Left cardiac atrium (tissue), 4 donors: Measurements from ENCODE around the gene HSBP1L1. TPM values are rescaled to one million over a fixed set of nuclear protein-coding genes. Genes with fewer than 3 reads are reported as not detected.
"Not testable (repeated sequence)": the region's sequence is repeated elsewhere in the genome, so short reads cannot be mapped to it uniquely, and the experiment has no call there.

Source experiments
- ATAC-seq, 2 donors: fragments of 200-7000 bp; cut with Tn5 transposase; one replicate each; pipeline ENCODE4 v1.9.1; 2020; ENCODE audit warnings: mild to moderate bottlenecking in 2 of 2, moderate library complexity in 2 of 2
- DNase-seq: peaks from one replicate; pipeline ENCODE4 v3.0.0-alpha.2; 2020
- intact Hi-C, 2 donors: fragments of 100-400 bp; cut with DNase I; formaldehyde crosslinking; loops; one replicate each; pipeline versions ENCODE4 v1.14.1 to v1.15.1; 2022 to 2023
- total RNA-seq, 2 donors: library from RNA; stranded (reverse); fragmentation: NEBNext Ultra II Directional; extraction: Animal tissue kit (Norgen Biotek cat#: 25700); gene quantifications; one replicate each; pipeline ENCODE4 v1.2.1, GENCODE V29; 2021
- donor health status: DM: no; HTN: yes; CAD: no.
- donor health status: DM: no; HTN: yes; CAD: no; lungs with severe emphysema.
- donor health status: DM: yes; HTN: yes; CAD: no.
- donor health status: Dilated cardiomyopathy.

The HSBP1L1 gene
- total RNA-seq, 2 donors from 2014 or later, result 9.4 TPM

DNA sequence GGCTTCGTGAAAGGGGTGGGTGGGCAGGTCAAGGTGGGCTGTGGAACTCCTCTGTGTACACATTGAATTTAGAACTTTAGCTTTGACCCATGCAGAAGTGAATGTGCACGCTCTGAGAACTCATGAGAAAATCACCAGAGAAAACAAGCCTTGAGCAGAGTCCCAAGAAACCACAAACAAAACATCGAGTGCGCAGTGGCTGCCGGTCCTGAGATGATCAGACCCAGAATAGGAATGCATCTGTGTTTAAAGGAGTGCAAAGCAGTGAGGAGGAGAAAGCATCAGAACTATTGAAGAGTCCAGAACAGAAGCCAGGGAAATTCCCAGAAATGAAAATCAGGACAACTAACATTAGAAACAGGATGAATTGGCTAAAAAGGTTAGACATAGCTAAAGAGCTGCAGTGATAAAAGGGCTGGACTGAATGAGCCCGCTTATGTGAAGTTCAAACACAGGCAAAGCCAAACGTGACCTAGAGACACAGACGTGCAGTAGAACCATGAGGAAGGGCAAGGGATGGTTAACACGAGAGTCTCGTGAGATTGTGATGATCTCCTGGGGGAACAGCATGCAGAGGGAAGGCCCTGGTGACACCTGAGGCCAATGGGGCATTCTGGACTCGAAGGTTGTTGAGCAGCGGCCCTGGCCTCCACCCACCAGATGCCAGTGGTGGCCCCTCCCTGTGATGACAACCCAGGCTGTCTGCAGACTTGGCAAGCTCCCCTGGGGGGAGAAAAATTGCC is 40.3 kb downstream of the HSBP1L1 start:
- ATAC-seq, result no peak
- intact Hi-C loops, result no loop called here

DNA sequence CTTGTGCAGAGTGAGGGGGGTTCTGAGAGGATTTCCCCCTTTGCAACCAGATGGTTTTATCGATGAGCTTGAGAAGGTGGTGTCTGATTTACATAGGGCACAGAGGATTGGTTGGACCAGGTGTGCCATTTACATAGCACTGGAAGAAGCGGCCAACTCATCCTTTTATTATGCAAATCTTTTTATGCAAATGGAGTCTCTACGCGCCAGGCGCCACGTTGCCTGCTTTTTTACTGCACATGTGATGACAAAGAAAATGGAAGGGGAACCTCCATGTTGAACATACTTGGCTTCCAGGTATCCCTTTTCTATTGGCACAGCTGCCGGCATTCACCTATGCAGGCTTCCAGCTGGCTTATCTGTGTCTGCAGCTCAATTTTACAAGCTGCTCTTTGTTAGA is 42.3 kb downstream of the HSBP1L1 start:
- DNase-seq (no peak), ATAC-seq (no peak)
- intact Hi-C loops, result no loop called here

More for the DNA sequence above, 40.3 kb downstream of the HSBP1L1 start:
- DNase-seq, result no peak

DNA sequence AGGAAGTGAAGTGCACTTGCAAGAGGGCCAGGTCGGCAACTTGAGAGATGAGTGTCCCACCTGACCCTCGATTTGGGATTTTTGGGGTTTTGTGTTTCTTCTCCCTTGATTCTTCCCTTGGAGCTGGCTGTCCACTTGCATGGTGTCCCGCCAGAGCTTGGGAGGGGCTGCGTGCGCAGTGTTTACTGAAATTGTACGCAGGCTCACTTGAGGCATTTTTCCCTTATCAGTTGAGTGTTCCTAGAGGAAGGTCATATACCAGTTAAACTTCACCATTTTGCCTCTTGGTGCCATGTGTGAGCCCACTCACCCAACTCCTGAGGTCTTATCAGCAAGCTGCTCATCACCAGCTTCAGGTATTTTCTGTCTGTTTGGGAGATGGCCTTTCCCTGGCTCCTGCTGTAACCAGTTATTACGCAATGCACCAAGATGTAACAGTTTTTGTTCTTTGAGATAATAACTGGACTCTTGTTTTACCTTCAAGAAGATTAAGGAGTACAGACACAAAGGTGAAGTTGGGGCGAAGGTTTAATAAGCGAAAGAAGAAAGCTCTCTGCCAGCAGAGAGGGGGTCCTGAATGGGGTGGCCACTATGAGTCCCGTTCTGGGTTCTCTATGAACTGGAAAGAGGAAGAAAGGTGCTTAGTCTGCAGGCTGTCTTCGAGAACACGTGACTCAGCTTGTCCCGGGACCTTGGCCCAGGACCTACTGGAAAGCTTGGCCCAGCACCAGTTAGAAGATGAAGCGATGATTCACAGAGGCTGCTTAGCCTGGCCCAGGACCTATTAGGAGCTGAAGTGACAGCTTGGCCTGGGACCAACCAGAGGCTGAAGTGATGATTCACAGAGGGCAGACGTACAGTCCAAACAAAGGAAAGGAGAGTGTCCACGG is 45.5 kb downstream of the HSBP1L1 start:
- peak; percentile 83 for DNase-seq
- ATAC-seq, result peak; percentile 98 to 99
- intact Hi-C loops, result no loop called here

DNA sequence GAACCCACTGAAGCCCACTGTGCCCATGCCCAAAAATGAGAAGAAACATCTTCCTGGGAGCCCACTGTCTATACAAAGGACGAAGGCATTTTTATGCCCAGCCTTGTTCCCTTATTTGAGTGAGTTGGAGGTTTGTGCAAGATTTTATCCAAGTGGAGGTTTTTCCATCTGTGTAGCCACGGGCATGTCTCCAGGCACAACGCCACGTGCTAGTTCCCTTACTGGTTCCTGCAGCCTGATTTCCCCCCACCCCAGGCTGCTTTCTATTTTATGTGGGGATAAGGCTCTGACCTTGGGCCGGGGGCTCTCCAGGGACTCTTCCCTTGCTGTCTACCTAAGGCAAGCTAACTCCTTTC is 46.1 kb downstream of the HSBP1L1 start:
- DNase-seq (no peak), ATAC-seq (peak in 1 of 2 donors; percentile 49)
- intact Hi-C loops, result no loop called here

DNA sequence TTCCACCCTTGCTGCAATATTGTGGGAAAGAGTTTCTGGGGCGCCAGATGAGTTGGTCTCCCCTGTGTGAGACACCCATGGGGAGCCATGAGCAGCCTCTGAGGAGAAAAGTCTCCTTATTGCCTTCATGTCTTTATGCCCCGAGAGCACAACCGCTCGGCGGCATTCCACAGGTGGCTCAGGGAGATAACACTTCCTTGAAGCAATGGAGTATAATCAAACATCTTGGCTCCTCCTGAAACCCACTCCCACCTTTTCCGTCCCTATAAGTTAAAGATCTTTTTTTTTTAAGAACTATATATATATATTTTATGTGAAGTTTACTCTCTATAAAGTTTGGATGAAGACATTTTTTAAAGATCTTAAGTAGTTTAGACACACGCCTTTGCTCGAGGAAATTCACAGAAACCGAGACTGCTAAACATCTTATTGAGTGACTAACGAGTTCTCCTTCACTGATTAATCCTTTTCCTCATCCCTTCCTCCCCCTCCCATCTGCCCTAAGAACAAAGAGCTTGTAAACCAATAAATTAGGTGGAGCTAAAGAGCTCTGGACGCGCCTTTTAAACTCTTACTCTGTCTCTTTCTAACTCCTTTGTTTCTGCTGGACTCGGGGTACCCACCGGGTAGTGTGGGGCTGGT is 47.2 kb downstream of the HSBP1L1 start:
- DNase-seq, intact Hi-C loops, ATAC-seq: not testable (repeated sequence)

DNA sequence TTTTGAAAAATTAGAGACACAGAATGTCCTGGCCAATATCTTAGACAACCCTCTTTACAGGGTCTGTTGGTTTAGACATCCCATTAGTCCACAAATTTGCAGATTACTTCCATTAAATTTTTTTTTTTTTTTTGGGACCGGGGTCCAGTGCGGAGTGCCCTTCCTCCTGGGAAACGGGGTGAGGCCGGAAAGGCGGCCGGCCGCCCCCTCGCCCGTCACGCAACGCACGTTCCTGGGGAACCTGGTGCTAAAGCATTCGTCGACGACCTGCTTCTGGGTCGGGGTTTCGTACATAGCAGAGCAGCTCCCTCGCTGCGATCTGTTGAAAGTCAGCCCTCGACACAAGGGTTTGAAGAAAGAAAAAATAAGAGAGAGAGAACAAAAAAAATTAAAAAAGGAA is 48.3 kb downstream of the HSBP1L1 start:
- ATAC-seq, result no peak

More for the DNA sequence above, 48.3 kb downstream of the HSBP1L1 start:
- intact Hi-C loops, result no loop called here
- no peak for DNase-seq

Other genes starting within 250 kb of the HSBP1L1 start
- gene KCNG2, start 166.7 kb upstream of the HSBP1L1 start, total RNA-seq, result under 1 TPM in 1 of 2 donors, not detected in 1; 0.15 TPM
- gene SLC66A2, start 13.0 kb upstream of the HSBP1L1 start, total RNA-seq, result 10 to 100 TPM; 31.5 to 31.9 TPM
- gene TXNL4A, start 23.9 kb downstream of the HSBP1L1 start, total RNA-seq, result 100 to 1,000 TPM in 1 of 2 donors, 10 to 100 TPM in 1; 92.0 to 114 TPM
- 10 to 100 TPM; 14.3 to 16.1 TPM for gene RBFA, start 69.8 kb downstream of the HSBP1L1 start, total RNA-seq
- 10 to 100 TPM; 10.0 to 13.7 TPM for gene ADNP2, start 144.6 kb downstream of the HSBP1L1 start, total RNA-seq